ENCODE measurements around the gene MTOR. TPM values are rescaled to one million over a fixed set of nuclear protein-coding genes. Genes with fewer than 3 reads are reported as not detected.
A peak's percentile ranks its signal among the peaks of the same experiment; 100 is the strongest.
"Not testable (repeated sequence)": the region's sequence is repeated elsewhere in the genome, so short reads cannot be mapped to it uniquely, and the experiment has no call there.

MTOR gene
- total RNA-seq, 6 experiments from 2014 or later: 36.6 to 41.2 (median 38.2) TPM

- TF ChIP-seq CTCF (IDR thresholded peaks at IDR 0.05): no peak
- Mint-ChIP-seq H3K36me3 (ENCODE audit: low read depth) (peaks cover 47% of the 10 kb centered on the region), H3K27ac (peak overlapping the region; percentile 27; the same call in 1 of the 2 replicates), H3K9me3 (no peaks in the 10 kb centered on the region), H3K4me3 (no peak overlapping the region), H3K27me3 (ENCODE audit: insufficient read depth) (no peaks in the 10 kb centered on the region), H3K4me1 (ENCODE audit: low read depth) (peaks cover 19% of the 10 kb centered on the region)
- no peak for DNase-seq
Measured at GRCh38 chr1:11080931-11081330, 181.4 kb downstream of the MTOR start.

- peak overlapping the region; percentile 61 for H3K27ac Mint-ChIP-seq
- TF ChIP-seq CTCF (IDR thresholded peaks at IDR 0.05): no peak
- no peak overlapping the region for H3K4me3 Mint-ChIP-seq
- H3K27me3 Mint-ChIP-seq (ENCODE audit: insufficient read depth): no peaks in the 10 kb centered on the region
- H3K9me3 Mint-ChIP-seq: no peaks in the 10 kb centered on the region
- peaks cover 19% of the 10 kb centered on the region for H3K4me1 Mint-ChIP-seq (ENCODE audit: low read depth)
- peaks cover 35% of the 10 kb centered on the region for H3K36me3 Mint-ChIP-seq (ENCODE audit: low read depth)
- DNase-seq: peak; percentile 87
Measured at GRCh38 chr1:11078631-11079030, 183.7 kb downstream of the MTOR start.

GRCh38 chr1:11073398-11073797 lies 189.0 kb downstream of the MTOR start:
- H3K27ac Mint-ChIP-seq; H3K27me3 Mint-ChIP-seq (ENCODE audit: insufficient read depth); DNase-seq; H3K9me3 Mint-ChIP-seq; H3K4me3 Mint-ChIP-seq; H3K4me1 Mint-ChIP-seq (ENCODE audit: low read depth): not testable (repeated sequence)
- H3K36me3 Mint-ChIP-seq (ENCODE audit: low read depth): peaks cover 37% of the 10 kb centered on the region

- Mint-ChIP-seq H3K9me3 (no peaks in the 10 kb centered on the region), H3K27ac (no peak overlapping the region)
Measured at GRCh38 chr1:11072216-11072917, 190.0 kb downstream of the MTOR start.

GRCh38 chr1:11071463-11072215 lies 190.7 kb downstream of the MTOR start:
- H3K4me3 Mint-ChIP-seq: no peak overlapping the region
- H3K9me3 Mint-ChIP-seq: no peaks in the 10 kb centered on the region
- peaks cover 1% of the 10 kb centered on the region; the same call in 1 of the 2 replicates for H3K27me3 Mint-ChIP-seq (ENCODE audit: insufficient read depth)
- H3K27ac Mint-ChIP-seq: no peak overlapping the region
- H3K36me3 Mint-ChIP-seq (ENCODE audit: low read depth): peaks cover 30% of the 10 kb centered on the region
- no peak for DNase-seq
- TF ChIP-seq CTCF (IDR thresholded peaks at IDR 0.05): no peak
- no peaks in the 10 kb centered on the region for H3K4me1 Mint-ChIP-seq (ENCODE audit: low read depth)

More at GRCh38 chr1:11072216-11072917, 190.0 kb downstream of the MTOR start:
- Mint-ChIP-seq H3K36me3 (ENCODE audit: low read depth) (peaks cover 33% of the 10 kb centered on the region), H3K27me3 (ENCODE audit: insufficient read depth) (peaks cover 1% of the 10 kb centered on the region; the same call in 1 of the 2 replicates), H3K4me3 (no peak overlapping the region), H3K4me1 (ENCODE audit: low read depth) (no peaks in the 10 kb centered on the region; the same call in 1 of the 2 replicates)
- DNase-seq: no peak
- TF ChIP-seq CTCF (IDR thresholded peaks at IDR 0.05): no peak

- Mint-ChIP-seq H3K4me3 (no peak overlapping the region), H3K27me3 (ENCODE audit: insufficient read depth) (peaks cover 1% of the 10 kb centered on the region; the same call in 1 of the 2 replicates), H3K9me3 (no peaks in the 10 kb centered on the region), H3K36me3 (ENCODE audit: low read depth) (peaks cover 26% of the 10 kb centered on the region), H3K4me1 (ENCODE audit: low read depth) (no peaks in the 10 kb centered on the region), H3K27ac (no peak overlapping the region)
- TF ChIP-seq CTCF (IDR thresholded peaks at IDR 0.05): no peak
- no peak for DNase-seq
Measured at GRCh38 chr1:11070876-11071275, 191.5 kb downstream of the MTOR start.

Data from HFFc6 (cell line).